Tongue (tissue), 2 donors: ENCODE data around the gene GCDH. TPM values are rescaled to one million over a fixed set of nuclear protein-coding genes. Genes with fewer than 3 reads are reported as not detected.
"Not testable (repeated sequence)": the region's sequence is repeated elsewhere in the genome, so short reads cannot be mapped to it uniquely, and the experiment has no call there.

Experiments used
- DNase-seq: peaks from one replicate; pipeline ENCODE4 v3.0.0-alpha.2; 2015
- total RNA-seq: library from RNA; depleted of rRNA; stranded (reverse); fragments of >200 nt; gene quantifications from one replicate; pipeline ENCODE4 v1.2.3, GENCODE V29; 2014

Gene GCDH
- total RNA-seq, 1 donor from 2014 or later, result 46.5 TPM

GRCh38 chr19:12872941-12873890, 17.7 kb upstream of the GCDH start:
- peak; percentile 41 for DNase-seq

GRCh38 chr19:12873891-12874745, 16.8 kb upstream of the GCDH start:
- DNase-seq, result no peak

GRCh38 chr19:12875086-12875485, 15.9 kb upstream of the GCDH start:
- DNase-seq, result no peak

GRCh38 chr19:12880551-12881171, 10.3 kb upstream of the GCDH start:
- no peak for DNase-seq

DNA sequence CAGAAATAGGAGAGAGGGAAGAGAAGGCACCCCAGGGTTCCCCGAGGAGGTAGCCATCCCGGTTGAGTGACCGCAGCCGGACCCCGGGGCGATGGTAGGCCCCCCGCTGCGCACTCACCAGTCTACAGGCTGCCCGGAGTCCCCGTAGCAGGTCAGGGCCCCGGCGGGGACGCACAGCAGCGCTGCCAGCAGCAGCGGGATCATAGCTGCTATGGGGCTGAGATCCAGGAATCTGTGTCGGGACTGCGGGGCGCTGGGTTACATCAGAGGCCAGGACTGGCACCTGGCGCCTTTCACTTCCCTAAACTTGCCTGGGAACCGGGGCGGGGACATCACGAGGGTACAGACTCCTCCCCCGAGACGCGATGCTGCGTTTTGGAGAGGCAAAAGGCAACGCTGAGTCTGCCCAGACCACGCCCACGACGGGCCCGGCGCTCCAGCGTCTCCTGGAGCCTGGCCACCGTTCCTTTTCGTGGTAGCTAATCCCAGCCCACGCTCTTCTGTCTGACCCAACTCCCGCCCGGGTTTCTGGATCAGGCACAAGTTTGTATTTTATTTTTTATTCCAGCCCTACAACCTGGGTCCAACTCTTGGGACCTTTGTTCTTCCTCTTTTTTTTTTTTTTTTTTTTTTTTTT, 9.7 kb upstream of the GCDH start, which contains the start of gene DNASE2:
TSS of gene DNASE2 (minus strand) at position 278 of the 637 bp plus-strand sequence. CDS start at position 204, 74 bp downstream.
- DNase-seq, result peak; percentile 96

DNA sequence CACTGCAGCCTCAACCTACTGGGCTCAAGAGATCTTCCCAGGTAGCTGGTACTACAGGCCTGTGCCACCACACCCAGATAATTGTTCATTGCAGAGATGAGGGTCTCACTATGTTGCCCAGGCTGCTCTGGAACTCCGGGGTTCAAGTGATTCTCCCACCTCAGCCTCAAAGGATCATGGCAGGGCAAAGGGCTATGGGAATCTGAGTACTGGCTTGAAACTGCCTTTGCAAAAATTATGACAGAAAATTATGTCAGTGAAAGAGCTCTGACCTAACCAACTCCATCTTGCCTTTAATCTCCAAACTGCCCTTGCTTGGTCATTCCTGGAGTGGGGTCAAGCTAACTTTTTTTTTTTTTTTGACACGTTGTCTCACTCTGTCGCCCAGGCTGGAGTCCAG, 8.4 kb upstream of the GCDH start:
- DNase-seq, result no peak

DNA sequence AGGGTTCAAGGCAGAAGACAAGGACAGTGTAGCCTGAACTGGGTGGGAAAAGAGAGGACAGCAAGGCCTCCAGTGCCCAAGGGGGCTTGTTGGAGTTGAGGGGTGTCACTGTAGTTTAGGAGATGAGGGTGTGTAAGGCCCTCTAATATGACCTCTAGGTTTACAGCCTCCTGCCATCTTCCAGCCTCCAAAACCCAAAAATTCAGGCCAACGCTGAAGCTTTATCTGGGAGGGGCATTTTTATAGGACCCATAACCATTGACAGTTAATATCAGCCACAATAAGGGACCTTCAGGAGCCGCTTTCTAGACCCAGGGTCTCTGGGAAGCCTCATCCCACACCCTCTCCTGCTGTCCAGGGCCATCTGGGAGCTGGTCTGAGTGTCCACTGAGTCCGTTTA, 6.8 kb upstream of the GCDH start:
- no peak for DNase-seq

- no peak for DNase-seq
Observed at GRCh38 chr19:12884627-12884925, 6.4 kb upstream of the GCDH start.

DNA sequence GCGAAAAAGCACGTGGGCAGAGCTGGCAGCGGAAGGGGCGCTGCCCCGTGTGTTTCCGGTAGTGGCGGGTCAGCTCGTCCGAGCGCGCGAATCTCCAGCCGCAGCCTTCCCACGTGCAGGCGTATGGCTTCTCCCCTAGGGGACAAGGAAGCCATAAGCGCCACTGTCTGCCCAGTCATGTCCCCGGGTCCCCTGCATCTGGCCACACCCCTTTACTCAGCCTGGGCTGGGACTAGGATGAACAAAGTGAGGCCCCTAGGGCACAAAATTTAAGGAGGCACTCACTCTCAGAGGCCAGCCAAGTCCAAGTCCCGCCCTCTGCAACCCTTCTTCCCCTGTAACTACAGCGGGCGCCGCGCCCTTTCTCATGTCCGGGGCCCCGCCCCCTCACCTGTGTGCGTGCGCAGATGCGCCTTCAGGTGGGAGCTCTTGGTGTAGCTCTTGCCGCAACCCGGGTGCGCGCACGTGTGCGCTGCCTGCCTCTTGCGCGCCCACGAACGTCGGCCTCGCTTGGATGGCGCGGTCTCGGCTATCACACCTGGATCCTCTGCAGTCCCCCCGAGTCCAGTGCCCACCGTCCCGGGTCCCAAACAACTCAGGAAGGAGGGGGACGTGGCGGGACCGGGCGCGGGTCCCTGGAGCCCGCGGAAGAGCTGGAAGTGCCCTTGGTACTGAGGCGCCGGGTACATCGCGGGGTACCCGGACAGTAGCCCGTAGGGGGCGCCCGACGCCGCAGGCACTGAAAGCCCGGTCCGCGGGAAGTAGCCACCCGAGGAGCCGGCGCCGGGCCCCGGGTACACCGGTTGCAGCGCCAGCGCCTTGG, 5.8 kb upstream of the GCDH start:
- peak; percentile 62 for DNase-seq

DNA sequence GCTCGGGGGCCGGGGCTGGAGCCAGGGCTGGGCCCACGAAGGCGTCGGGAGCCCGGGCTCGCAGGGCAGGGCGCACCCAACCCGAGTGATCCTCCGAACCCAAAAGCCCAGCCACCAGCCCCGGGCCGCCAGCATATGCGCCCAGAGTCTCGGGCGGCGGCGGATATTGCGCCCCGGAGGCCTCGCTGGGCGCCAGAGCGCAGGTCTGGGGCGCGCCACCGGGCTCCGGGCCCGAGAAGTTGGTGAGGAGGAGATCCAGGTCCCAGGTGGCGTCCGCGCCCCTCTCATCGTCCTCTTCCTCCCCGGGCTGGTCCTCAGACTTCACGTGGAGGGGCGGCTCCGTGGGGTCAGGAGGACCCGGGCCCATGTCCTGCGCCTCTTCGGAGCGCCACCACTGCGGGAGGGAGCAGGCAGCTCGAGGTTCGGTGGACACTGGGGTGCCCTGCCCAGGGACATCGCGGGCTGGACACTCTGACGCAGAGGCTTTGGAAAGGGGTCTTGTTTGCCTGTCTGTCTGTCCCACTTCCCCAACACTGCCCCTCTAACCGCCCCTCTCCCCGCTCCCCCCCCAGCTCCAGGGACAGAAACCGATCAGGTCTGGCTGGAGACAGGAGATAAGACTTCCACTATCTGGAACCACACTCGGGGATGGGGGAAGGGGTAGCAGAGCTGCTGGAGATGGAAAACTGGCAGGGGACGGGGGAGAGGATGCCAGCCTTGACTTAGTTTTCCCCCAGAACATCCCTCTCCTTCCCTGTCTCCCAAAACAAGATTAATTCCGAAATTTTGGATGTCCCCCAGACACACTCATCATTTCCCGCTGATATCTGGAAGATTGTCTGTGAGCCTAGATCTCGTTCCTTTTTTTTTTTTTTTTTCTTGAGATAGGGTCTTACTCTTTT, 5.0 kb upstream of the GCDH start:
- no peak for DNase-seq

DNA sequence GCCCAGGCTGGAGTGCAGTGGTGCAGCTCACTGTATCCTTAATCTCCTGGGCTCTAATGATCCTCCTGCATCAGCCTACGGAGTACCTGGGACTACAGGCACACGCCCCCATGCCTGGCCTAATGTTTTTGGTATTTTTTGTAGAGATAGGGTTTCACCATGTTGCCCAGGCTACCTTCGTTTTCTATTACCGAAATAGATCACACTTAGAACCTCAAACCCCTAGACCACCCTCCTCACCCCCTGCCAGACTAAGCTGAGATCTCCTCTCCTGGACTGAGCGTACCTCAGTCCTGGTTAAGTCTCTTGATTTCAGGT, 4.3 kb upstream of the GCDH start:
- no peak for DNase-seq

DNA sequence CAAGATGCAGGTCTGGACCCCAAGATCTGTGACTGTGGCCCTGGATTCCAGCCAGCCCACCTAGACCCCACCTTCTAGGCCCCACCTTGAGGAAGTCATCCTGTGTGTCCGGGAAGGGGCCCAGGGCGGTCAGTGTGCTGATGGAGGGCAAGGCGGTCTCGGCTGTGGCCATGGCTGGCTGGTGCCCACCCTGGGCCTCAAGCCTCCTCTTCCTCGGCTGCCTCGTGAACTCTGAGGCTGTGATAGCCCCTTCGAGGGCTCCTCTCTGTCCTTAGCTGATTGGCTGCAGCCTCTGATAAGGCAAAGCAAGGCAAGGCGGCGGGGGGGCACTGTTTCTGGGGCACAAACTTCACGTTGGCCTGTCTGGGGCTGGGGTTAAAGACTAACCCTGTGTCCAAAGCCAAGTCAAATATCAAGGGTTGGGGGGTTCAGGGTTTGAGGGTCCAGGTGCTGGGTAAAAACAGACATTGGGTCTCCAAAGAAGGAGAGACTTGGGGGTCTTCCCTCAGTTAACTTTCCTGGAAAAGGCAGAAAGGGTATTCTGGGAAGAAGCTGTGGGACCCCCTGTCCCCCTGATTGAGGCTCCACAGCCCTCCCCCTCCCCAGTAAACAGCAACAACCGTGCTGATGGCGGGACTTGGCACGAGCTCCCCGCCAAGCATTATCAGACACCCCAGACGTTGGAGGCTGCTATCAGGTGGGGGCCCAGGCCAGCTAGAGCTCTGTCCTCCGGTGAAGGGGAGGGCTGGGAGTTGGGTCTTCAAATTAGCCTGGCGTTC, 3.8 kb upstream of the GCDH start, which contains the start of gene KLF1:
TSS of gene KLF1 (minus strand) at position 233 of the 779 bp plus-strand sequence. CDS start at position 172, 61 bp downstream.
- no peak for DNase-seq

GRCh38 chr19:12888006-12888603, 2.9 kb upstream of the GCDH start:
- no peak for DNase-seq

DNA sequence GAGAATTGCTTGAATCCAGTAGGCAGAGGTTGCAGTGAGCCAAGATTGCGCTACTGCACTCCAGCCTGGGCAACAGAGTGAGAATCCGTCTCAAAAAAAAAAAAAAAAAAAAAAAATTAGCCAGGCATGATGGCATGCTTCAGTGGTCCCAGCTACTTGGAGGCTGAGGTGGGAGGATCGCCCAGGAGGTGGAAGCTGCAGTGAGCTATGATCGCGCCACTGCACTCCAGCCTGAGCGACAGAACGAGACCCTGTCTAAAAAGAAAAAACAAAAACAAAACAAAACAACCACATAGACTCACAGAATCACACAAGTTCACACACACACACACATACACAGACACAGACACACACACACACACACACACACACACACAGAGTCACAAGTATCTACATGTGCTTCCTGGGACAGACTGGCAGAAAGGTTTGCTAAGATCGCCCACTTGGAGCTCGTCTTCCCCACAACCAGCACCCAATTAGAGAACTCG, 617 bp upstream of the GCDH start:
- not testable (repeated sequence) for DNase-seq

- no peak for DNase-seq
Observed at GRCh38 chr19:12891553-12892021, 627 bp downstream of the GCDH start.

DNA sequence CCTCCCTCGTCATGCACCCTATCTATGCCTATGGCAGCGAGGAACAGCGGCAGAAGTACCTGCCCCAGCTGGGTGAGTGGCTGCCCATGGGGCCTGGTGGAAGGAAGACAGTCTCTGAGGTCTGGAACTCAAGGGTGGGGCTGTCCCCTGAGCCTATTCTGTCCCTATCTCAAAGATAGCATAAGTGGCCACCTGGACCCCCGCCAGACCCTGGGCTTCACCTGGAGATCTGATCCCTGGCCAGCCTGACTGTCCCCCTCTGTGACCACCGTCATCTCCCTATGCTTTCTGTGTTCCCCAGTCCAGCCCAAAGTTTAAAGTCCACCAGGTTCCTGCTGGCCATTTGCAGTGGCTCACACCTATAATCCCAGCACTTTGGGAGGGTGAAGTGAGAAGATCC, 2.6 kb downstream of the GCDH start:
- DNase-seq, result no peak

DNA sequence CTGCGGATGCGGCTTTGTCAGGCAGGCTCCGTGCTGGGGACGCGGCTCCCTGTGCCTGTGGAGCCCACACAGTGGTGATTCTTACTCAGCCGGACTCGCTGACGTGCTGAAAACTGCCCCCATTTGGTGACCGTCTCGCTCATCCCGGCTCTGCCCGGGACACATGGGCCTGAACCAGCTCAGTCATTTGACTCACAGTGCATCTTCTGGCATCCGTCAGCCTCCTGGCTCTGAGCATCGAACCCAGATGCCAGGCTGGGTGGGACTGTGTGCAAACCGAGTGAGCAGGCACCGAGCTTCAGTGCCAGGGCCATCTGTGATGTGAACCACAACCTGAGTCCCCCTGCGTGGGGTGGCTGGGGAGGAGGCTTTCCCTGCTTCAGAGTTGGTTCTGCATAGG, 5.5 kb downstream of the GCDH start:
- no peak for DNase-seq

DNA sequence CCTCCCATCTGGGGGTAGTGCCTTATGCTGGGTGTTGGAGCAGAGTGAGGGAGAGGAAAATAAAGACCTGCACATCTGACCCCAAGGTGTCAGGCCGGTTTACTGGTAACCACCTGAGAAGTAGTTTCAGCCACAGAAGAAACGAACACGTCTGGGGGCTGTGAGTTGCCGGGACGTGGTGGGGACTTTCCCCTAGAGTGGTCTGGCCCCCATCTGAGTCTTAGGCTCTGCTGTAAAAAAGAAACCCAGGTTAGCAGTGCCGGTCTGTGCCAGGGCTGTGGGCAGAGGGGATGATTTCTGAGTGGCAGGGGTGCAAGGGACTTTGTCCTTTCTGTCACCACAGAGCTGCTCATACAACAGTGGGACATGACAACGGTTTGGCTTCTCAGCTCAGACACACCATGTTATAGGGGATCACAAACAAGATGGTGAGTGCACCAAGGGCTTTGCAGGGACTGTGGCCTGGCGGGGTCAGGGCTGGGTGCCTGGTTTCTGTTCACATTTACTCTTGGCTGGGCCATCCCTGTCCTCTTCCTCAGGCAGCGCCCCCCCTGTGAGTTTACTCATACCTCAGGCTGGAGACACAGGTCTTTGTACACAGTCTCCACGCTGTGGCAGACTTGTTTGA, 9.0 kb downstream of the GCDH start:
- no peak for DNase-seq
